Measurements from ENCODE around the gene RNF169. TPM values are rescaled to one million over a fixed set of nuclear protein-coding genes. Genes with fewer than 3 reads are reported as not detected.

Gene RNF169
- total and polyA plus RNA-seq, 2 donors (not counting 1 experiment from before 2014, with no cell fraction given) = 6.7 to 28.4 TPM

GRCh38 chr11:74713686-74714085, 35.0 kb upstream of the RNF169 start:
- H3K27me3 ChIP-seq (replicated peaks in 1 of 4; ENCODE audit: control extremely low read depth in 1 of 4, control insufficient read depth in 3 of 4, insufficient read depth in 4 of 4, low read length in 3 of 4) = no peaks in the 10 kb centered on the region
- no peak overlapping the region for H3K9ac ChIP-seq (ENCODE audit: low read length)
- TF ChIP-seq EZH2 (IDR thresholded peaks at IDR 0.05; ENCODE audit: borderline replicate concordance, insufficient read depth, low read depth, low read length, poor library complexity, severe bottlenecking) = no peak
- no peak for TF ChIP-seq CTCF (IDR thresholded peaks at IDR 0.05)
- intact Hi-C loops (cut with micrococcal nuclease) = no loop called here
- no peaks in the 10 kb centered on the region for H3K4me1 ChIP-seq (ENCODE audit: control insufficient read depth in 2 of 2, insufficient read depth in 2 of 2, low read length in 2 of 2)
- Mint-ChIP-seq H3K27ac (no peak overlapping the region), H3K27me3 (peaks cover 7% of the 10 kb centered on the region), H3K4me3 (no peak overlapping the region), H3K4me1 (no peaks in the 10 kb centered on the region), H3K9me3 (ENCODE audit: insufficient read depth) (no peaks in the 10 kb centered on the region)
- no peaks in the 10 kb centered on the region for H3K79me2 ChIP-seq (ENCODE audit: control insufficient read depth, insufficient read depth, low read length)
- H3K27ac ChIP-seq (ENCODE audit: low read length in 2 of 2) = no peak overlapping the region
- no peak overlapping the region for H3K4me3 ChIP-seq (ENCODE audit: control extremely low read depth in 1 of 5, extremely low read depth in 1 of 5, insufficient read depth in 1 of 5, low read depth in 2 of 5, low read length in 4 of 5)
- ChIA-PET CTCF (interaction anchor here (1.3 kb wide), 1 partner anchor 11 kb away, joined by 3 read pairs; no protein-coding TSS in a partner anchor), POLR2A (no interaction called here)
- 81% methylated on average over 4 of the region's 4 CpGs for WGBS (ENCODE audit: insufficient coverage)
- H3K4me2 ChIP-seq (replicated peaks; ENCODE audit: low read depth, low read length, poor library complexity, severe bottlenecking) = no peak overlapping the region
- no peaks in the 10 kb centered on the region for H4K20me1 ChIP-seq (ENCODE audit: control insufficient read depth, insufficient read depth, low read length, poor library complexity, severe bottlenecking)
- no peaks in the 10 kb centered on the region for H3K36me3 ChIP-seq (replicated peaks in 1 of 2; ENCODE audit: control extremely low read depth in 1 of 2, control insufficient read depth in 1 of 2, extremely low read depth in 1 of 2, insufficient read depth in 2 of 2, low read length in 1 of 2)
- ATAC-seq (ENCODE audit: low read depth) (no peak), DNase-seq (no peak)
- H3K9me3 ChIP-seq (ENCODE audit: control extremely low read depth in 1 of 3, control insufficient read depth in 2 of 3, insufficient read depth in 1 of 3, low read length in 2 of 3) = no peaks in the 10 kb centered on the region
- no peak overlapping the region for H2AFZ ChIP-seq (ENCODE audit: insufficient read depth, low read depth, low read length, poor library complexity, severe bottlenecking)

GRCh38 chr11:74714904-74715303, 33.7 kb upstream of the RNF169 start:
- Mint-ChIP-seq H3K4me1 (no peaks in the 10 kb centered on the region), H3K4me3 (no peak overlapping the region), H3K27ac (no peak overlapping the region), H3K27me3 (peaks cover 7% of the 10 kb centered on the region), H3K9me3 (ENCODE audit: insufficient read depth) (no peaks in the 10 kb centered on the region)
- no peak for TF ChIP-seq EZH2 (IDR thresholded peaks at IDR 0.05; ENCODE audit: borderline replicate concordance, insufficient read depth, low read depth, low read length, poor library complexity, severe bottlenecking)
- no peak for TF ChIP-seq CTCF (IDR thresholded peaks at IDR 0.05)
- ATAC-seq (ENCODE audit: low read depth) (no peak), DNase-seq (no peak)
- no peak overlapping the region for H3K9ac ChIP-seq (ENCODE audit: low read length)
- CTCF ChIA-PET = no interaction called here
- no peaks in the 10 kb centered on the region for H4K20me1 ChIP-seq (ENCODE audit: control insufficient read depth, insufficient read depth, low read length, poor library complexity, severe bottlenecking)
- H3K4me1 ChIP-seq (ENCODE audit: control insufficient read depth in 2 of 2, insufficient read depth in 2 of 2, low read length in 2 of 2) = no peaks in the 10 kb centered on the region
- no peak overlapping the region for H3K4me2 ChIP-seq (replicated peaks; ENCODE audit: low read depth, low read length, poor library complexity, severe bottlenecking)
- intact Hi-C loops (cut with micrococcal nuclease) = no loop called here
- H3K27me3 ChIP-seq (replicated peaks in 1 of 4; ENCODE audit: control extremely low read depth in 1 of 4, control insufficient read depth in 3 of 4, insufficient read depth in 4 of 4, low read length in 3 of 4) = no peaks in the 10 kb centered on the region
- no peak overlapping the region for H2AFZ ChIP-seq (ENCODE audit: insufficient read depth, low read depth, low read length, poor library complexity, severe bottlenecking)
- H3K9me3 ChIP-seq (ENCODE audit: control extremely low read depth in 1 of 3, control insufficient read depth in 2 of 3, insufficient read depth in 1 of 3, low read length in 2 of 3) = no peaks in the 10 kb centered on the region
- H3K4me3 ChIP-seq (ENCODE audit: control extremely low read depth in 1 of 5, extremely low read depth in 1 of 5, insufficient read depth in 1 of 5, low read depth in 2 of 5, low read length in 4 of 5) = no peak overlapping the region
- no peak overlapping the region for H3K27ac ChIP-seq (ENCODE audit: low read length in 2 of 2)
- no peaks in the 10 kb centered on the region for H3K36me3 ChIP-seq (replicated peaks in 1 of 2; ENCODE audit: control extremely low read depth in 1 of 2, control insufficient read depth in 1 of 2, extremely low read depth in 1 of 2, insufficient read depth in 2 of 2, low read length in 1 of 2)
- no peaks in the 10 kb centered on the region for H3K79me2 ChIP-seq (ENCODE audit: control insufficient read depth, insufficient read depth, low read length)
- WGBS (ENCODE audit: insufficient coverage) = 71% methylated on average over 5 of the region's 7 CpGs
- POLR2A ChIA-PET = no interaction called here
